ENCODE measurements around the gene P4HA3.

The P4HA3 gene

GRCh38 chr11:74267014-74267413 is 44.4 kb downstream of the P4HA3 start:
- no peak for DNase-seq (ENCODE audit: low read depth, low spot score)

GRCh38 chr11:74265256-74265655 is 46.2 kb downstream of the P4HA3 start:
- no peak for DNase-seq (ENCODE audit: low read depth, low spot score)

GRCh38 chr11:74262725-74263124 is 48.7 kb downstream of the P4HA3 start:
- DNase-seq (ENCODE audit: low read depth, low spot score): no peak

DNA sequence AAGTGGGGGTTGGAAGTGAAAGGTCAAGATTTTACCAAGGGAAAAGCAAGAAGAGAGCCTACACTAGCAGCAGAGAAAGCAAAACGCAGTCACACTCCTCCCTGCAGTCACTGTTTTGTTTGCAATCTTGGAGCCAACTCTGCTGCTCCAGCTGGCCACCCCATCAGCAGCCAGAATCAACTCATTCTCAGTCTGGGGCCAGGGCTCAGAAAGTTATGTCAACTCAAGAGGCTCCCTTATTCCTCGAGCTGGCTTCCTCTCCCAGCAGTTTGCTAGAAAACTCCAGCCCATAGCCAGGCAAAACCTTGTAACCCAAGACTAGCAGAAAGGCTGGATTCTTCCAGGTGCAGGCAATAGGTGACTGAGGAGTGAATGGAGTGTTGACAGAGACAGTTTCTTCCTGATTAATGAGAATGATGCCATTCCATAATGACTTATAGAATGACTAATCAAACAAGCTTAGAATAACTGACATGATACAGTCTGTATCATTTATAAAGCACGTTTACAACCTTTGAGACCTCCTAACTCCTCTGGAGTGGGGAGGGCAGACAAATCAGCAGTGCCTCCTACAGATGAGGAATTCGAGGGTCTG is 53.4 kb downstream of the P4HA3 start:
- DNase-seq (ENCODE audit: low read depth, low spot score): no peak

DNA sequence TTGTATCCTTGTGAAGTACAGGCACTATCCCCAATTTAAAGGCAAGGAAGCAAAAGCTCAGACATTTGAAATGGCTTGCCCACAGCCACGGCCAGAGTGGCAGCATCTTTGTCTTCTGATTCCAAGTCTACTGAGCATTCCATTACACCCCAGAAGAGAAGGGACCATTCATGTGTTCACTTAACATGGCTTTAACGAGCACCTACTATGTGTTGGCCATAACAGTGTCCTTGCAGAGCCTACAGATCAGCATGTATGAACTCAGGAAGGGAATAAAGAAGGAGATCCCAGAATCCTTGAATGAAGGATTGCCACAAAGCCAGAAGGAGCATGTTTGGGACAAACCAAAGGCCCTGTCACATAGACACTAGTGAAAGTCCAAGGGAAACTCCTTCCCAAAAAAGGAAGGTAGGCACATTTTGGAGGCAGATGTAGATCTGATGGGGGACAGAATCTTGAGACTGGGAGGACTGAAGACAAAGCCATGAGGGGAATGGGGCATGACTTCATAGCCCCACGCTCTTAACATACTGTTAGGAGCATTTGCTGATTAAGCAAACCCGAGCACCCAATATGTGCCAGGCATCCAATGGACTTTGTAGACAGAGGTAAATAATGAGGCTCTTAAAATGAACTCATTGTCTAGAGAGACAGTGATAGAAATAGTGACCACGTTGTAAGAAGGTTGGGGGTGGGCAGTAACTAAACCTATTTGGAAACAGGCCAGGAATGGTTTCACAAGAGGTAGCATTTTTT is 54.9 kb downstream of the P4HA3 start:
- DNase-seq (ENCODE audit: low read depth, low spot score): no peak

GRCh38 chr11:74255741-74256375 is 55.6 kb downstream of the P4HA3 start:
- no peak for DNase-seq (ENCODE audit: low read depth, low spot score)

- DNase-seq (ENCODE audit: low read depth, low spot score): no peak
These were observed 58.1 kb downstream of the P4HA3 start for GRCh38 chr11:74253361-74253760.

DNA sequence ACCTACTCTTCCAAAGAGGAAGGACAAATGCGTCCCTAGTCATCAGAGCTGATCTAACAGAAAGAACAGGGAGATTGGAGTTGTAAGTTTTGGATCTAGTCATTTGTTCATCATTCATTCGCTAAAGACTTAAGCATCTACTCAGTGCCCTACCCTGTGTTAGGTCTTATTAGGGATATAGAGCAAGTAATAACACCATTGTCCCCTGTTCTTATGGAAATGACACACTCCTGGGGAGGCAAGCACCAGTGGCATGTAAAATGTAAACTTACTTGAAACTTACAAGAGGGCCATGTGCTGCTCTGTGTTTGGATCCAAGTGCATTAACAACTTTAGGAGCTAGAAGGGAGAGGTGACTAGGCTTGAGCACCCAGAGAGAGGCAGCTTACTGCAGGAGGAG is 61.9 kb downstream of the P4HA3 start:
- no peak for DNase-seq (ENCODE audit: low read depth, low spot score)

- DNase-seq (ENCODE audit: low read depth, low spot score): no peak
These were observed 63.0 kb downstream of the P4HA3 start for GRCh38 chr11:74248469-74248868.

DNA sequence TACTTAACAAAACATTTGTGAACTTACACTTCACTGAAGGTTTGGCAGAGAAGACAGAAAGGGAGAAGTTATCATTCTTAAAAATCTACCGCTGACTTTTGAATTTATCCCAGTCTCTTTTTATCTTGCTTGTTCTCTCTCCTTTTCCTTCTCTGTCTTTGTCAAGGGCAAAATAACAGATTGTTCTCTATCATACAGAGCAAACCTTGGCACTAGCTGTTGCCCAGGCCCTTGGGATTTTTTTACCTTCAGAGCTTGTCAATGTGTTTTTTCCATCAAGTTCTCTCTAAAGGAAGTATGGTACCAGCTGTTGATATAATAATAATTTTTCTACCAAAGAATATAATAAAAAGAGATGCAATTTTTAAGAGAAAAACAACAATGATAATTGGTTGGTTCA is 73.2 kb downstream of the P4HA3 start:
- no peak for DNase-seq (ENCODE audit: low read depth, low spot score)

DNA sequence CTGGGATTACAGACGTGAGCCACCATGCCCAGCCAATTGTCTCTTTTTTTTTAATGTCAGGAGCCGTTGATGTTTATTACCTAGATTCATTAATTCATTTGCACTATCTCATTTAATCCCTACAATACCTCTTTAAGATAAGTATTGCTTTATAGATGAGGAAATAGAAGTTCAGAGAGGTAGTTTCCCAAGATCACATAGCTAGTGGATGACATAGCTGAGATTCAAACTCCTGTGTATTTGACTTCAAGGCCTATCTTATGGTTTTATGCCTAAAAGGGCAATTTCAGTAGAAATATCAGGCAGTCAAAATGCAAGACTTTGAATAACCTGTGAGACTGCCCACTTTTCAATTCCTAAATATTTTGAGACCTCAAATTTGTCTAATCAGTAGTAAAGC is 73.9 kb downstream of the P4HA3 start:
- DNase-seq (ENCODE audit: low read depth, low spot score): no peak

- no peak for DNase-seq (ENCODE audit: low read depth, low spot score)
These were observed 76.3 kb downstream of the P4HA3 start for GRCh38 chr11:74235121-74235520.

DNA sequence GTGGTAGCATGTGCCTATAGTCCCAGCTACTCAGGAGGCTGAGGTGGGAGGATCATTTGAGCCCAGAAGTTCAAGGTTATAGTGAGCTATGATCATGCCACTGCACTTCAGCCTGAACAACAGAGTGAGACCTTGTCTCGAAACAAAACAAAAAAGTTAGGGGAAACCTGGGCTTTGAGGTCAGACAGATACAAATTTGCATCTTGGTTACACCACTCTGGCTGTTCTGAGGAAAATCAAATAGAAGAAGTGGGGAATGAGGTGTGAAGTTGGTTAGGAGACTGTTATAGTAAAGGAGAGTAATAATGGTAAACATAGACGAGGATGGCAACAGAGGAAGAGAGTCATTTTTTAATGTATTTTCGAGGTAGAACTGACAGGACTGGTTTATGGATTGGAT is 77.8 kb downstream of the P4HA3 start:
- no peak for DNase-seq (ENCODE audit: low read depth, low spot score)

GRCh38 chr11:74232311-74232950 is 79.0 kb downstream of the P4HA3 start:
- no peak for DNase-seq (ENCODE audit: low read depth, low spot score)

DNA sequence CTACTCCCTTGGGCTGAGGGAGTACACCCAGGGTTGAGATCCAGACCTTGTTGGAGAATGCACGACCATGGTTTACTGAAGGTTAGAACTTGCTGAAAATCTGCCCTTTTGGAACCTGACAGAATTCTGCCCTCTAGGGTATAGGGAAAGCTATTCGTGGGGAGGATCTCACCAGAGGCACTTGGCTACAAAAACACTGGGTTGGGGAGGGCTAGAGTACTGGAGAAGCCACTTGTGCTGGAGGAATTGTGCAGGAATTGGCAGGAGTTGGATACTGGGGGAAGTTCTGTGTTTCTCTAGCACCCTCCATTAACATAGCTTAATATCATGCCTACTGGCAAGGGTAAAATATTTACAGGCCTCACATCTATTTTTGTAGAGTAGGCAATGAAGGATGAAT is 84.5 kb downstream of the P4HA3 start:
- no peak for DNase-seq (ENCODE audit: low read depth, low spot score)

DNA sequence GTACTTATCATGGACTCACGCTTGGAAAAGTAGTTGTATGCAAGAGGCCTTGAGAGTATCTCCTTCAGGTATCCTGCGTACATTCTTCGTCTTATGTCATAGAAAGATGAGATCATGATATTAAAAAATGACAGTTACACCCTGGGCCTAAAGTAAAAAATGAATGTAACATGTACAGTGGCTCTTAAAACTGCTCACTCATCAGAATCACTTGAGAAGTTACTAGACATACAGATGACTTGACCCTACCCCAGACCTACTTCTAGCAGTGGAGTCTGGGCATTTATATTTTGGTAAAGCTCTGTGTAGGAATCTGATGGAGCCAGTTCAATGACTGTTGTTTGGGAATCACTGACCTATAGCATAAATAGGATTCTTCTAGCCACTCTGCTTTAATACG is 85.9 kb downstream of the P4HA3 start:
- DNase-seq (ENCODE audit: low read depth, low spot score): no peak

DNA sequence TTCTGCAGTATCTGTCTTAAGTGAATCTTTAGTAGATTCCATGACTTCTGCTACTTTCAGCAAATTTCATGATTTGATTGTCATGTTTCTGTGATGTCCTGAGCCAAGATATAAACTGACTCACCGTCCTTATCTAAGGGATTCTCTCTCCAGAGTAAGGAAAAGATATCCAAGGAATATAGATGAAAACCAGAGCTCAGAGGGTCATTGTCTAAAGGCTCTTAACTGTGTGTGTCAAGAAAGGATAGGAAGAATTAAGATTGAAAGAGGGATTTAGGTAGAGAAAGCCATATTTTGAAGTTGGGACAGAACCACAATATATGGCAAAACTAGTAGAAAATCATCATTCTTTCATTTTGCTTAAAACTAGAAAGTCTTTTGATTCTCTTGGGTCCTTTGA is 89.6 kb downstream of the P4HA3 start:
- no peak for DNase-seq (ENCODE audit: low read depth, low spot score)

GRCh38 chr11:74220376-74220775 is 91.1 kb downstream of the P4HA3 start:
- DNase-seq (ENCODE audit: low read depth, low spot score): no peak
